HG03439 (cell line): ENCODE data around the gene CDR2.
"Not testable (repeated sequence)": the region's sequence is repeated elsewhere in the genome, so short reads cannot be mapped to it uniquely, and the experiment has no call there.

Source experiments
- ATAC-seq: cut with Tn5 transposase; IDR thresholded peaks from one replicate; pipeline ENCODE4 v1.9.1; 2021; ENCODE audit warnings: mild to moderate bottlenecking, moderate library complexity; ENCODE audit not compliant: unreplicated experiment

Gene CDR2

DNA sequence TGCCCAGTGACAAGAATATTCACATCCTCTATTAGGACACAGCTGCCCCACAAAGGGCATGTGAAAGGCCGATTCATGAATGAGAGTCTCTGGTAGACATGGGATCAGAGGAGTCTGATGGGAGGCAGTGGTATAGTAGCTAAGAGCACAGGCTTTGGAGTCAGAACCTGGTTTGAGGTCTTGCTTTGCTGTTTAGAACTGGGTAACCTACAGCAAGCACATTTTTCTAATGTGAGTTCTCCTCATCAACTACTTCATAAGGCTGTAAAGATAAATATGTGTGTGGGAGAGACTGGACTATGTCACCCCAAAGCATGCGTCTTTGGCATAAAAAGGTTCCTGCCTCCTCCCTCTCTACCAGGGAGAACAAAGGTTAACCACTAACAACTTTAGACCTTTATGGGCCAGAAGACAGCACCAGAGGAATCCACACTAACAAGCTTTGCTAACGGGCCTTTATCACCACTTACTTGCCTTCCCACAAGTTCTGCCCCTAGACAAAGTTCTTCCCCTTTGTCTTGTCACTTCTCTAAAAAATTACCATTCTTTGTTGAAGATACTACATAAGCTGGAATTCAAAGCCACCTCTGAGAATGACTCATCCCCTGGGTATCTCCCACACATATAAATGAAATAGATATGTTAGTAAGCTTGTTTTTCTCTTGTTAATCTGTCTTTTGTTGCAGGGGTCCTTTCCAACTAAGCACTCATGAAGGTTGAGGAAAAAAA is 21.1 kb downstream of the CDR2 start:
- ATAC-seq, result no peak

DNA sequence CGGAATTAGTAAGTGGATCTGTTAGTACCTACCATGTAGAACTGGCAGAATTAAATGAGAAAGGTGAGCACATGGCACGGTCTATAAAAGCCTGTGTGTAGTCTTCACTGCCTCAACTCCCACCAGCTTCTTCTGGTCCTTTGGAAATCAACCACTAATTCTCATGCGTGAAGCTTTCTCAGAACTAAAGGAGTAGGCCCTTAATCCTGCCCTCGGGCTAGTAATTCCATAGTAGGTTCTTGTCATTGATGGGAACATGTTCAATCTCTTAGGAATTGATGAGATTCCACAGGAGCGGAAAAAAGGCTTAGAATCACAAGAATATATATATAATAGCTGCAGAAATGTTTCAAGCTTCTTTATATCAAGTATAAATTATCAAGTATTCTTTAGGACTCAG is 21.7 kb downstream of the CDR2 start:
- ATAC-seq, result no peak

GRCh38 chr16:22352140-22352539 is 22.3 kb downstream of the CDR2 start:
- ATAC-seq, result no peak

DNA sequence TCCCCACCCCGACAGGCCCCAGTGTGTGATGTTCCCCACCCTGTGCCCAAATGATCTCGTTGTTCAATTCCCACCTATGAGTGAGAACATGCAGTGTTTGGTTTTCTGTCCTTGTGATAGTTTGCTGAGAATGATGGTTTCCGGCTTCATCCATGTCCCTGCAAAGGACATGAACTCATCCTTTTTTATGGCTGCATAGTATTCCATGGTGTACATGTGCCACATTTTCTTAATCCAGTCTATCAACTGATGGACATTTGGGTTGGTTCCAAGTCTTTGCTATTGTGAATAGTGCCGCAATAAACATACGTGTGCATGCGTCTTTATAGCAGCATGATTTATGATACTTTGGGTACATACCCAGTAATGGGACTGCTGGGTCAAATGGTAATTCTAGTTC is 23.4 kb downstream of the CDR2 start:
- not testable (repeated sequence) for ATAC-seq

- ATAC-seq, result no peak
Measured at GRCh38 chr16:22348291-22348690, 26.1 kb downstream of the CDR2 start.

GRCh38 chr16:22347100-22347820 is 27.2 kb downstream of the CDR2 start:
- ATAC-seq, result no peak

DNA sequence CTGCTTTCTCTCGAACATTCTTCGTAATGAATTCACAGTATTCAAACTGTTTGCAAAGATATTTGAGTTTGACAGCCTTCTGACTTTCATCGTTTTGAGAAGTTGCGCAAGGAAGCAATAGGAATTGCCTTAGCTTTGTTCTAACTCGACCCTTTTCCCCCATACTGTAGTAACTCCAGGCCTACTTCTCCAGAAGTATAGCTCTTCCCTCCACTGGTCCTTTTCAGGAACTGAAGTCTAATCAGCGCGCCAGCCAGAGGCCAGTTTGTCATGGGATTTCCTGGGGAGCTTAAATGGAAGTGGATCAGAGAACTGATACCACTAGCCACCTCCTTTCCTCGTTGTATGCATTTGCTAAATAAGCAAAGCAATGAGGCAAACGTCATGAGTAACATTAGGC is 27.9 kb downstream of the CDR2 start:
- no peak for ATAC-seq

GRCh38 chr16:22342082-22342481 is 32.3 kb downstream of the CDR2 start:
- ATAC-seq, result no peak

- no peak for ATAC-seq
Measured at GRCh38 chr16:22340945-22341344, 33.5 kb downstream of the CDR2 start.

DNA sequence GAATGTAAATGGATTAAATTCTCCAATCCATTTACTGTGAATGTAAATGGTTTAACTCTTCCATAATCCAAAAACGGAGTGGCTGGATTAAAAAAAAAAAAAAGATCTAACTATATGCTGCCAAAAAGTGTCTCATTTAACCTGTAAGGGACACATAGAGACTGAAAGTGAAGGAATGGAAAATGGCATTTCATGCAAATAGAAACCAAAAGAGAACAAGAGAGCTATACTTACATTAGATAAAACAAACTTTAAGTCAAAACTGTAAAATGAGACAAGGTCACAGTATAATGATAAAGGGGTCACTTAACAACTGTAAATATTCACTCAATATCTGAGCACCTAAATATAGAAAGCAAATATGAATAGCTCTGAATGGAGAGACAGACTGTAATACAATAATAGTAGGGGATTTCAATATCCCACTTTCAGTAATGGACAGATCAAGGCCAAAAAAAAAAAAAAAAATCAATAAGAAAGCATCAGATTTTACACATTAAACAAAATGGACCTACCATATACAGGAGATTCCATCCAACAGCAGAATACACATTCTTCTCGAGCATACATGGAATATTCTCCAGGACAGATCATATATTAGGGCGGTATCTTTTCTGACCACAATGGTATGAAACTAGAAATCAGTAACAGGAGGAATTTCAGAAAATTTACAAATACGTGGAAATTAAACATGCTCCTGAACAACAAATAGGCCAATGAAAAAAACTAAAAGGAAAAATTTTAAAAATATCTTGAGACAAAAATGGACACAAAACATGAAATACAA is 36.4 kb downstream of the CDR2 start:
- no peak for ATAC-seq

- no peak for ATAC-seq
Measured at GRCh38 chr16:22337045-22337444, 37.4 kb downstream of the CDR2 start.

GRCh38 chr16:22336581-22336980 is 37.8 kb downstream of the CDR2 start:
- no peak for ATAC-seq

GRCh38 chr16:22335668-22336246 is 38.7 kb downstream of the CDR2 start:
- no peak for ATAC-seq

DNA sequence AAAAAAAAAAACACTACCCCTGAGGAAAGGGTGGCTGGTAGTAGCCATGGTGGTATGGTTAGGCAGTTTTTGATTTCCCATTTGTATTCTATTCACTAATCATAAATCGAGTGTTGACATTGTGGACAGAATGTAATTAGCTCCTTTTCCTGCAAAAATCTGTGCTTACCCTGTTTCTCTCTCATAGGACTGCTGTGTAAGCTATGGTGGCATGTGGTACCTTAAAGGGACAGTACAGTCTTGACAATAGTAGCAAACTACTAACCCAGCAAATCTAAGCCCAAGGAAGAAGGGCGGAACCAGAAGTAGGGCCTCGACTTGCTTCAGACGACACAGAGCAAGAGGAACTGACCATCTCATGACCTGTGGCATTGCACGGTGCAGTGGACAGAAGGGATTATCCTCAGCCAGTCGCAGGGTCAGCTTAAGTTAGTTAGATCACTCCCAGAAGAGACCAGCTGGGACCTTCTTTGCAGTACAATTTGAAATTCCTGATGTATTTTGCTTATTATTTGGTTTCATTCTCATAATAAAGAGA is 40.9 kb downstream of the CDR2 start:
- ATAC-seq, result no peak

- ATAC-seq, result no peak
Measured at GRCh38 chr16:22330326-22330725, 44.1 kb downstream of the CDR2 start.

DNA sequence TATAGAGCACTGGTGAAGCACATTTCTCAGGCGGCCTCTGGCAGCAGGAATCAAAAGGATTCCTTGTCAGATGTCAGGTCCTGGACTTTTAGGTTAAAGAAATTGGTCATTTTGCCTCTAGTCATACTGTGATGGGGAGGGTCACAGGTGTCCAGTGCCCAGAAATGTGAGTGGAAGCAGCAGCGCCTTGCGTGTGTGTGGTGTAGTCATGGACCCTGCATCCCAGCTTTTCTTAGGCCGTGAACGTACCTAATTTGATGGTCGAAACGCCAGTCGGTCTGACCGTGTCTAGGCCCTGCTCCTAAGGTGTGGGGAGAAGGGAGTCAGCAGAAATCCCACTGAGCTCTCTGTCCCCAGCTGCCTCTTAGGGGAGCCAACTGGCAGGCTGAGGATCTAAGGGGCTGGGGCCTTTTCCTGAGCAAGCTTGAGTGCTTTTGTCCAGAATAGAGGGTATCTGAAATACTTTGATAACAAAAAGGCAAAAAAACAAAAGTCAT is 45.2 kb downstream of the CDR2 start:
- ATAC-seq, result no peak

DNA sequence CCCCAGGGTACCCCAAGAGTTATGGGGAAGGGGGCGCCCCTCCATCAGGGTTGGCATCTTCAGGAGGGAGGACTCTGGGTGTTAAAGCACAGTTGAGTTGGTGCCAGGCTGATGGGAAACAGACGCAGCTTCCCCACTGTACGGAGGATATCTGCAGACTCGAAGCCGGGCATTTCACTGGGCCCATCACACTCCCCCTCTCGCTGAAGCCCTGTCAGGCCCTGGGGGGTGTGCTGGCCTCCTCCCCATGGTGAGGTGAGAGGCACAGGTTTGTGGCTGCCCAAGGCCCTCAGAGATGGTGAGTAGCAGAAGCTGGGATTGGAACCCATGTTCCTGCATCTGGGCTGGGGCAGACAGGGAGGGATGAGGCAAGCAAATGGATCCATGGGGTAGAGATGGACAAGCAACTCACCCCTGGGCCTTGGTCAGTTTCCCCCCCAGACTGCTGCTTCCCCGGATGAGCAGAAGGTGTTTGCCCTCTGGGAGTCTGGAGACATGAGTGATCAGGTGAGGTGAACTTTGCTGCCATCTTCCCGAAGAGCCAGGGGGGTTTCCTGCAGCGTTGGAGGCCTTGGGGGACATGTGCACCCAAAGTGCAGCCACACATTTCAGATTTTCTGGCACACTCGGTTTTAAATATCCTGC is 46.2 kb downstream of the CDR2 start:
- ATAC-seq, result no peak

- no peak for ATAC-seq
Measured at GRCh38 chr16:22327446-22327775, 47.0 kb downstream of the CDR2 start.

GRCh38 chr16:22326771-22327445 is 47.5 kb downstream of the CDR2 start:
- no peak for ATAC-seq

GRCh38 chr16:22326369-22326652 is 48.1 kb downstream of the CDR2 start:
- ATAC-seq, result no peak
